ENCODE measurements around the gene KAT6B.

DNA sequence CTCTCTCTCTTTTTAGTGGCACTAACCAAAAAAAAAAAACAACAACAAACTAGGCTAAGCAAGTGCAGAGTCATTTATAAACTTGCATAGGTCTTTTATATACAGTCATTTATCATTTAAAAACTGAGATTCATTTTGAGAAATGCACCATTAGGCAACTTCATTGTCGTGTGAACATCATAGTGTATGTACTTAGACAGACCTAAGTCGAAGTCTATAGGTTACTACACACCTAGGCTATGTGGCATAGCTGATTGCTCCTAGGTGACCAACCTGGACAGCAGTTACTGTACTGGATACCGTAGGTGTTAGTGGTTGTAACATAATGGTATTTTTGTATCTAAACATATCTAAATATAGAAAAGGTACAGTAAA lies 175.9 kb downstream of the KAT6B start:
- TF ChIP-seq, protein P1, sequence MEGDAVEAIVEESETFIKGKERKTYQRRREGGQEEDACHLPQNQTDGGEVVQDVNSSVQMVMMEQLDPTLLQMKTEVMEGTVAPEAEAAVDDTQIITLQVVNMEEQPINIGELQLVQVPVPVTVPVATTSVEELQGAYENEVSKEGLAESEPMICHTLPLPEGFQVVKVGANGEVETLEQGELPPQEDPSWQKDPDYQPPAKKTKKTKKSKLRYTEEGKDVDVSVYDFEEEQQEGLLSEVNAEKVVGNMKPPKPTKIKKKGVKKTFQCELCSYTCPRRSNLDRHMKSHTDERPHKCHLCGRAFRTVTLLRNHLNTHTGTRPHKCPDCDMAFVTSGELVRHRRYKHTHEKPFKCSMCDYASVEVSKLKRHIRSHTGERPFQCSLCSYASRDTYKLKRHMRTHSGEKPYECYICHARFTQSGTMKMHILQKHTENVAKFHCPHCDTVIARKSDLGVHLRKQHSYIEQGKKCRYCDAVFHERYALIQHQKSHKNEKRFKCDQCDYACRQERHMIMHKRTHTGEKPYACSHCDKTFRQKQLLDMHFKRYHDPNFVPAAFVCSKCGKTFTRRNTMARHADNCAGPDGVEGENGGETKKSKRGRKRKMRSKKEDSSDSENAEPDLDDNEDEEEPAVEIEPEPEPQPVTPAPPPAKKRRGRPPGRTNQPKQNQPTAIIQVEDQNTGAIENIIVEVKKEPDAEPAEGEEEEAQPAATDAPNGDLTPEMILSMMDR (IDR thresholded peaks at IDR 0.05) = no peak
- no peak for TF ChIP-seq EZH2 (IDR thresholded peaks at IDR 0.05; ENCODE audit: borderline replicate concordance, insufficient read depth, low read depth, low read length, poor library complexity, severe bottlenecking)
